GM19193 (cell line): ENCODE data around the gene GIPC2.

Experiments used
- POLR2A ChIP-seq: IDR thresholded peaks from 4 replicates; pipeline ENCODE4 v1.6.1; 2011; ENCODE audit not compliant: insufficient read depth, insufficient read length; ENCODE audit errors: extremely low read depth

Gene GIPC2

DNA sequence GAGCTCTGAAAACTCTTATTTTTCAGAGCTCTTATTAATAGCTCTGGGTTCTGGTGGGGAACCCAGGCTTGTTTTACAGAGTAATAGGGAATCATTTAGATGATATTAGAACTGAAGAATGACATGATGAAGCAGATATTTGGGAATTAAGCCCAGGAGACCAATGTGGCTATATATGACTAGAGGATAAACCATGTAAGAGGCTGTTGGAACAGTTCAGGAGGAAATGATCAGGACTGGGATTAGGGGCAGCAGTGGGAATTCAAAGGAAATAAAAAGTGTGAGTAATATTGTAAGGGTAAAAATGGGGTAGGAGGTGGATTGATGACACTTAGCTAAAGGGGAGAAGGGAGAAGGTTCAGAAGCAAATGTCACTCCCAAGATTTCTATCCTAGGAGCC lies 58.6 kb downstream of the GIPC2 start:
- TF ChIP-seq POLR2A: no peak

DNA sequence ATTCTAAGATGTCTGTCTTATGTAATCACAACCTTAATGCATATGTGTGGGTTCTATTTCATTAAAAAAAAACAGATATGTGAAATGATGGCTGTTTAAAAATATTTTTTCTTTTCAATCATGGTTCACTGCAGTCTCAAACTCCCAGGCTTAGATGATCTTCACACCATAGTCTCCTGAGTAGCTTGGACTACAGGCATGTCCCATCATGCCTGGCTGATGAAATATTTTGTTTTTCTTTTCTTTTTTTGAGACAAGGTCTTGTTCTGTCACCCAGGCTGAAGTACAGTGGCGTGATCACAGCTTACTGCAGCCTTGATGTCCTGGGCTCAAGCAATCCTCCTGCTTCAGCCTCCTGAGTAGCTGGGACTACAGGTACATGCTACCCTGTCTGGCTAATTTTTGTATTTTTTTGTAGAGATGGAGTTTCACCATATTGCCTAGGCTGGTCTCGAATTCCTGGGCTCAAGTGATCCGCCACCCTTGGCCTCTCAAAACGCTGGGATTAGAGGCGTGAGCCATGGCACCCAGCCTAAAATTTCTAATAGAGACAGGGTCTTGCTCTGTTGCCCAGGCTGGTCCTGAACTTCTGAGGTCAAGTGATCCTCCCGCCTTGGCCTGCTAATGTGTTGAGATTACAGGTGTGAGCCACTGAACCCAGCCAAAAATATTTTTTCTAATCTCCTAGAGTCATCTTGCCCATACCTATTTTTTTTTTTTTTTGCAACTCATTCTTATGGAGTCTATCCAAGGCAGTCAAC lies 67.6 kb downstream of the GIPC2 start:
- TF ChIP-seq POLR2A: no peak

DNA sequence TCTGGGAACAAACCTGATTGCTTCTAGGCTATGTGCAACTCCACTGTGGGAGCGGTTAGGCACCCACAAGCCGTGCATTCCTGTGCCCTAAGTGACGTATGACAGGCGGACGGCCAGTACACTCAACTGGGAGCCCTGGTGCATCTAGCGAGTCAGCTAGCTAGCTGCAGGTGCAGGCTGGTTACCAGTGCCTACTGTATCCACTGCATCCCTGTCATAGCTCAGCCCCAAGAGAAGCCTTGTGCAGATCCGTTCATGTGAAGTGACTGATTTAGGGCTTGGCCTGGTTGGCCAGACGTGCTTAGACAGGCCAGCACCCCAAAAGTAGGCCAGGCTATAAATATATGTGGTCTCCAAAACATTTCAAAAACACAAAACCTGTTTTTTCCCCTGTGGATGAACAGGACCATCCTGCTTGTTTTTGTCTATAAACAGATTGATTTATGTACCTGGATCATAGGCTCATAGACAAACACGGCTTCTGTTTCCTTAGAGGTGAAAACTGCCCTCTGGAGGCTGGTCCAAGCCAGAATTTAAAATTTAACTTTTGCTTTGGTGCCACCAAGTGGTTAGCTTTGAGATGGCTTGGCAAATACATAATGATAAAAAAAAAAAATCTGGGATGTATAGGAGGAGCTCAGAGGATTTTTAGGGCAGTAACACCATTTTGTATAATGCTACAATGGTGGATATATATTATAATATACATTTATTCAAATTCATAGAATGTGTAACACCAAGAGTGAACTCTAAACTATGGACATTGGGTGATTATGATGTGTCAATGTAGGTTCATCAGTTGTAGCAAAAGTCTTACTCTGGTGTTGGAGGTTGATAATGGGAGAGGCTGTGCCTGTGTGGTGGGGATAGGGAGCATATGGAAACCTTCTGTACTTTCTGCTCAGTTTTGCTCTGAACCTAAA lies 68.5 kb downstream of the GIPC2 start:
- no peak for TF ChIP-seq POLR2A

DNA sequence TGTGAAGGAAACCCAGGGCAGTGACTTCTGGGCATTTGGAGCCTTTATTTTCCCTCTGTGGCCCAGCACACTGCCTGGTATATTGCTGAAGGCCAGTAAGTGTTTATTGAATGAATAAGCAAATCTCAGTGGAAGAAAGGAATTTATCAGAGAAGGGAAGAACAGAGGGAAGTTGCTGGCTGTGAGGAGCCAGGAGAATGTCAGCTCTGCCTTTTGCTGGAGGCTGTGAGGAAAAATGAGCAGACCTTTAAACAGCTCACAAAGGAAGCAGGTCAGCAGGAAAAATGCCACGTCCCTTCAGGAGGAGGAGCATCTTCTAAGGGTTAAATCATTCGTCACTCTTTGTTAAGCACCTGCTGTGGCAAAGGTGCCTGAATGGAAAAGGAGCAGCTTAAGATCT lies 75.9 kb downstream of the GIPC2 start:
- TF ChIP-seq POLR2A: no peak

DNA sequence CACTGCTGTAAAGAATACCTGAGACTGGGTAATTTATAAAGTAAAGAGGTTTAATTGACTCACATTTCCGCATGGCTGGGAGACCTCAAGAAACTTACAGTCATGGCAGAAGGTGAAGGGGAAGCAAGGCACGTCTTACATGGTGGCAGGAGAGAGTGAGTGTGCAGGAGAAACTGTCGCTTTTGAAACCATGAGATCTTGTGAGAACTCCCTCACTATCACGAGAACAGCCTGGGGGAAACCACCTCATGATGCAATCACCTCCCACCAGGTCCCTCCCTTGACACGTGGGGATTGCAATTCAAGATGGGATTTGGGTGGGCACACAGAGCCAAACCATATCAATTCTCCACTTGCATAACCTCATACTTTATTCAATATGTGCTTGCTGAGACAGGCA lies 76.6 kb downstream of the GIPC2 start:
- TF ChIP-seq POLR2A: no peak

DNA sequence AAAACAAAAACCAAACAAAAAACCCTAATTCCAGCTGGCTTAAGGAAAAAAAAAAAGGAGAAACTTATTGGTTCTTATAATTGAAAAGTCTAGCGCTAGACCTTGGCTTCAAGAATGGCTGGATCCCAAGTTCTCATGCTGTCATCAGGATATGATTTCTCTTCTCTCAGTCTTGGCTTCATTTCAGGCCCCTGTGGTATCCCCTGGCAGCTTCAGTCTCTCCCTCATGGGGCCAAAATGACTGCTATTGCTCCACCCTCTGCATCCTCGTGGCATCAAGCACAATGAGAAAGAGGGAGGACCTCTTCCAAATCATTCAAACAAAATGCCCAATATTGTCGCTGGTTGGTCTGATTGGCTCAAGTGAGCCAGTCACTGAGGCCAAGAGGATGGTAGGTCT lies 80.7 kb downstream of the GIPC2 start:
- no peak for TF ChIP-seq POLR2A

DNA sequence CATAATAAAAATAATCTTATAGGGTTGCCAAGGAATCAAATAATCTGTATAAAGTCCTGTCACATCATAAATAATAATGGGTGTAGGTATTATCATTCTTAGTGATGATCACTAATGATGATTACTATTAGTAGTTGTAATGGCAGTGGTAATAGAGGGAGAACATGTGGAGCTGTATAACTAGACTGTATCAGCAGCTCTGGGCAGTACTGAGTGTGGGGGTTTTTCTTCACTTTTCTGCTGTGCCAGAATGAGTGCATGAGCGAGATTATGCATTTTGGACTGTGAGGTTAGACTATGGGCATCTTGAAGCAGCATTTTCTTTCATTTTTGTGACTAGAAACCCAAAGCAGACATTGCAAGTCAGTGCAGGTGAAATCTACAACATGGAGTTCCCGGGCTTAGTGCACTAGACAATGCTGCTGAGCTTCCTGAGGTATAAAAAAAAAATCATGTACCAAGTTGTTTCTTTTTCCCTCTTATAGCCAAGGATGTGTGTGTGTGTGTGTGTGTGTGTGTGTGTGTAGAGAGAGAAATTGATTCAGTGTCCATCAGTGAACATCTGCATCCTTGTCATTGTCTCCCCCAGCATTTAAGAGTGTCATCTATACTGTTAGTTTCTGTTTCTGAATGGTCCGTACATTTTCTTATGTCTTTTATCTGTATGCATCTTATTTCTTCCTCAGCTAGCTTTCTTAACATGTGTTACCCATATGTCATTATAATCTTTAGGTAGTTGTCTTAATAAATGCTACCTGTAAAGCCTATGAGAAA lies 86.6 kb downstream of the GIPC2 start:
- no peak for TF ChIP-seq POLR2A

DNA sequence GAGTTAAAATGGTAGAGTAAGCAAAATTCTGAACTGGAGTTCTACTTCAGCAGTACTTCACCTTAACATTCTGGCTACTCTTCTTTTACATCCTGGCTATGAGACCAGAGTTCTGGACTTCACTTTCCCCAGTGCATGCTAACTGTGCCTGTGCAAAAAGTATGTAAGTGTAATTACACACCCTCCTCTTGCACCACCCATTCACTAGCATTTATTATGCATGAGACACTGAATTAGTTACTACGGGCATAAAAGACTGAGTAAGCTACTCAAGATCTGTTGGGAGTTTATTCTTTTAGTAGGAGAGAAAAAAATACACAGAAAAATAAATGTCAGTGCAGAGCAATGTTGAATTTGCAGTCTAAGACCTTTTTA lies 87.2 kb downstream of the GIPC2 start:
- no peak for TF ChIP-seq POLR2A

DNA sequence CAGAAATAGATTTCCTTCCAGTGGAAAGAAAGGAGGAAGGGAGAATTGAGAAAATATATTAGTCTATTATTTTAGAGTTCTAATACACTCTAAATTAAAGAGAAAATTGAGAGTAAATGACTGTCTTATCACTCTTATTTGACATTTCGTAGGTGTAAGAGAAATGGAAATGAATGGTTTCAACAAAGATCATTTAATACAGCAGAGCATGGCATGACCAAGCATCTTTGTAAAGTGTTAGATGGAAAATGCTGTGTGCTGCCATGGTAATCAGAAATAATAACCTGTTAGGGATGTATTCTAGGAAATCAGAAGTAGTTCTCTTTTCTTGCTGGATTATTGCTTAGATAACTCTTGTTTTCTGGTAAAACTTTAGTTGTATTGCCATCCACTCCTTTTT lies 90.9 kb downstream of the GIPC2 start:
- TF ChIP-seq POLR2A: no peak

DNA sequence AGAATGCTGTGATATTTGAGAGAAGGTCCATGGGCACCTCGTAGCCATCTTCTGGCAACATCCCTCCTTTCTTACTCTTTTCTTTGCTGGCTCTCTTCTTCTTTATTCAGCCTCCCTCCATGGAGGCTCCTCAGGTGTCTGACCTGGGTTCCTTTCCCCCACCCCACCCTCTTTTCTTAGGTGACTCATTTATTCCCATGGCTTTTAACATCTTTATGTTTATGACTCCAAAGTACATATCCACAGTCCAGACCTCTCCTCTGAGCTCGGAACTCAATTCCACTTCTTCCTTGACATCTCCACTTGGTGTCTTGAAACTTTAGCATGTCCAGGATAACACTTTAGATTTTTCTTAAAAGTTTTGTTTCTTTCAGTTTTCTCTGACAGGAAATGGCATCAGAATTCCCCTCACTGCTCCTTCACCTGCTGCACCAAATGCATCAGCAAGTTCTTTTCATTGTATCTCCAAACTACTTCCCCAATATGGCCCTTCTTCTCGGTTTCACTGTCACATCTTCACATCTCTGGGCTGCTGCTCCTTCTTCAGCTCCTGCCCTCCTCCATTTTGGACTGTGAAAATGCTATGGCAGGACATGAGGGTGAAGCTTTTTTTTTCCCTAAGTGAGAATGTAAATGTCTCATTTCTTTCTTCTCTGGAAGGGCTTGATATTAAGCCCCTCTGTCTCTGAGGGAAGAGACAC lies 95.9 kb downstream of the GIPC2 start:
- no peak for TF ChIP-seq POLR2A

DNA sequence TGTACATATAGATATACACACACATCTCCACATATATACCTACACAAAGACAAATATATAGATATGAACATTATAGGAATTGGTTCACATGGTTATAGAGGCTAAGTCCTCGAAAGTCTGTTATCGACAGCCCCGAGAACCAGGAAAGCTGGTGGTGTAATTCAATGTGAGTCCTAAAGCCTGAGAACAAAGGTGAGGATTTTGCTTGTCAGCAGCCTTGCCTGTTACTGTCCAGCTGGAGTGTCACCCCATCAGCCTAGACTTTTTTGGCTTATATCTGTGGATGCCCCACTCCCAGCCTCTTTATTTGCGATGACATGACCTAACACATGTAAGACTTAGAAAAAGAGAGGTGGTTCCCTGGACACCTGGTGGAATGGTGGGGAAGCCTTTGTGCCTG lies 97.0 kb downstream of the GIPC2 start:
- TF ChIP-seq POLR2A: no peak

DNA sequence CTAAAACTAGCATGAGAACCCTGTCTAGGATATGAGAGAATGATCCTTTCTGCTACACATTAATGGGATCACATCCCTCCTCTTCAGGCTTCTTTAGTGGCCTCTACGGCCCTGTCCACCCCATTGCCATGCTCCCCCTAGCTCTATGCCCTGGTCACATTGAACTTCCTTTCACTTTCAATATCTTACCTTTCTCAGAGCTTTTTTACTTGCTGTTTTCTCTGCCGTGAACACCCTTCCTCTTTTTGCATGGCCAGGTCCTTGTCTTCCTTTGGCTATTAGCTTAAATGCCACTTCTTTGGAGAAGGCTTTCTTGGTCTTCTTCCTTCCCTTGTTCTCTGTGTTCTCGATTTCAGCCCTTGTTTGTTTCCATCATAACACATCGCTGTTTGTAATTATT lies 97.4 kb downstream of the GIPC2 start:
- TF ChIP-seq POLR2A: no peak

DNA sequence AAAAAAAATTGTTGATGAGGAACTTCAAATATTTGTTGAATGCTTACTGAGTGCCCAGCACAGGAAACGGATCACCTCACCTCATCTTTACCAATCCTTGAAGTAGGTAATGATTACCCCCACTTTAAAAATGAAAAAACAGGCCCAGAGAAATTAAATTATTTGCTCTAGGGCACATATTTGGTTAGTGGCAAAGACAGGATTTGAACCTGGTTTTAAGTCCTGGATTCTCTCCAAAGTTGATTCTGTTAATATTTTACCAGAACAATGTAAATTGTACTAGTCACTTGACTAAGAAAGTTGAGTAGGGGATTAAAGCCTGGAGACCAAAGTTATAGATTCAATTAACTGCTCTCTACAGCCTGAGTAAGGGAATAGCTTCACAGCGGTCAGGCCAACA lies 97.9 kb downstream of the GIPC2 start:
- no peak for TF ChIP-seq POLR2A

DNA sequence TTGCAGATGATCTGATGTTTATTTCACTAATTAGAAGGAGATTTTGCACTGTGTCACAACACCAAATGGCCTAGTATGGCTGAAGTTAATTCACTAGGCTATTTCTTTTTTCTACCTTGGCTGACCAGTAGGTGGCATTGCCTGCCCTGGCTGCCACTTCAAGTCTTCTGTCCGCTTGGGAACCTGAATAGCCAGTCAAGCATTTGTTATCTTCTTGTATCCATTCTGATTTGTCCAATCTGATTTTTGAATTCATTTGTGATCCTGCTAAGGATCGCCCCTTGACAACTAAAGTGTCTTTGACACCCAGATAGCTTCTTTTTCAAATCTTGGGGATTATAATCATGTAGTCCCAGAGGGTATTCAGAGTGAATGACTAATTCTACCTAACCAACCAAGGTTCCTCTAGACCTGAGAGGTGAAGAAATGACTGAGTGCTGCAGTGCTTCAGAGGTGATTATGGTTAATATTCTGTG lies 99.4 kb downstream of the GIPC2 start:
- TF ChIP-seq POLR2A: no peak
